Endothelial cell of umbilical vein (primary cell): ENCODE data around the gene ATXN1. TPM values are rescaled to one million over a fixed set of nuclear protein-coding genes. Genes with fewer than 3 reads are reported as not detected.

ENCODE experiments used
- BruUV-seq: library from RNA; stranded (reverse); fragments of 400-500 nt; replicated peaks from 2 replicates; lab custom pipeline; 2021; lab: Mats Ljungman, UMichigan
- CTCF ChIA-PET: fragments of 300-600, 350-600 bp; sonication (Branson Sonifier 250); formaldehyde crosslinking; loops from one replicate; lab custom pipeline; 2021; ENCODE audit warnings: antibody characterized with exemption, inconsistent platforms; lab: Charles Lee
- POLR2A ChIA-PET: fragments of 300-600, 350-600 bp; sonication (Branson Sonifier 250); formaldehyde crosslinking; loops from one replicate; lab custom pipeline; 2021; ENCODE audit warnings: antibody characterized with exemption, inconsistent platforms; lab: Charles Lee
- DNase-seq: peaks from one replicate; pipeline ENCODE4 v3.0.0-alpha.2; 2011; ENCODE audit warnings: low read depth, low spot score
- FAIRE-seq: peaks from 2 replicates; lab custom pipeline; 2011; peaks lifted over from hg19 to GRCh38; lab: Jason Lieb, UNC
- H2AFZ ChIP-seq: 2 replicates; pipeline ENCODE4 v1.6.0; 2012; ENCODE audit warnings: low read depth, low read length, control low read depth, inconsistent platforms
- H3K27ac ChIP-seq: 2 replicates; pipeline ENCODE4 v1.5.1; 2011; ENCODE audit warnings: low read depth, mild to moderate bottlenecking, control low read depth, low read length, moderate library complexity; ENCODE audit not compliant: insufficient read depth
- H3K27me3 ChIP-seq, 2 experiments: 2 replicates each; pipeline versions ENCODE4 v1.6.0 to v1.6.1; 2011; ENCODE audit warnings: low read length in 2 of 2, mixed read lengths in 1 of 2; ENCODE audit not compliant: control insufficient read depth in 2 of 2, insufficient read depth in 2 of 2
- H3K36me3 ChIP-seq, 2 experiments: 2 replicates in 1 of 2; 3 replicates in 1 of 2; pipeline ENCODE4 v1.5.1; 2011; ENCODE audit warnings: low read length in 2 of 2, mild to moderate bottlenecking in 1 of 2, moderate library complexity in 1 of 2; ENCODE audit not compliant: control insufficient read depth in 2 of 2, insufficient read depth in 2 of 2; ENCODE audit errors: extremely low read depth in 1 of 2
- H3K4me1 ChIP-seq: 3 replicates; pipeline ENCODE4 v1.5.1; 2011; ENCODE audit warnings: mild to moderate bottlenecking, low read length; ENCODE audit not compliant: control insufficient read depth, insufficient read depth; ENCODE audit errors: extremely low read depth
- H3K4me2 ChIP-seq: 2 replicates; pipeline ENCODE4 v1.6.1; 2011; ENCODE audit warnings: low read length, control low read depth, mixed read lengths; ENCODE audit not compliant: insufficient read depth
- H3K4me3 ChIP-seq, 3 experiments: fragments of 200-600 bp in 1 of 3; sonication (generic), shearing (Covaris generic) in 1 of 3; replicated peaks in 1 of 3; 2 replicates each; pipeline ENCODE4 v1.5.1; 2011 to 2016; ENCODE audit warnings: control low read depth in 3 of 3, low read length in 3 of 3, mild to moderate bottlenecking in 2 of 3, inconsistent platforms in 1 of 3, low read depth in 1 of 3, moderate library complexity in 1 of 3; ENCODE audit not compliant: insufficient read depth in 1 of 3
- H3K79me2 ChIP-seq: 2 replicates; pipeline ENCODE4 v1.6.0; 2012; ENCODE audit warnings: low read length, inconsistent platforms; ENCODE audit not compliant: control insufficient read depth, insufficient read depth
- H3K9ac ChIP-seq: replicated peaks from 2 replicates; pipeline ENCODE3; 2011; ENCODE audit warnings: low read length, control low read depth; ENCODE audit not compliant: insufficient read depth; ENCODE audit errors: extremely low read depth
- H3K9me1 ChIP-seq: replicated peaks from 3 replicates; pipeline ENCODE4 v1.6.0; 2011; ENCODE audit warnings: mild to moderate bottlenecking, low read length; ENCODE audit not compliant: control insufficient read depth, insufficient read depth; ENCODE audit errors: extremely low read depth
- H3K9me3 ChIP-seq: replicated peaks from 2 replicates; pipeline ENCODE4 v1.5.1; 2012; ENCODE audit warnings: low read length, inconsistent platforms; ENCODE audit not compliant: control insufficient read depth, insufficient read depth
- H4K20me1 ChIP-seq: replicated peaks from 2 replicates; pipeline ENCODE3; 2011; ENCODE audit warnings: mild to moderate bottlenecking, low read length; ENCODE audit not compliant: control insufficient read depth, insufficient read depth; ENCODE audit errors: extremely low read depth
- CTCF ChIP-seq, 2 donors: IDR thresholded peaks; 1 replicate in 1 of 2; 2 replicates in 1 of 2; pipeline ENCODE4 v1.5.1; 2011; ENCODE audit warnings: low read length in 2 of 2, mild to moderate bottlenecking in 2 of 2, moderate library complexity in 2 of 2, control low read depth in 1 of 2, inconsistent platforms in 1 of 2, low read depth in 1 of 2; ENCODE audit not compliant: insufficient read depth in 1 of 2; ENCODE audit errors: extremely low read depth in 1 of 2
- FOS ChIP-seq: IDR thresholded peaks from 2 replicates; pipeline ENCODE4 v1.6.1; 2011; ENCODE audit warnings: mild to moderate bottlenecking, low read length, moderate library complexity, borderline replicate concordance; ENCODE audit not compliant: insufficient read depth
- GATA2 ChIP-seq: IDR thresholded peaks from 2 replicates; pipeline ENCODE4 v1.7.0; 2011; ENCODE audit warnings: low read depth, mild to moderate bottlenecking, moderate library complexity, mixed read lengths, low read length; ENCODE audit not compliant: insufficient read length, insufficient read depth
- JUN ChIP-seq: IDR thresholded peaks from 2 replicates; pipeline ENCODE4 v1.6.1; 2011; ENCODE audit warnings: borderline replicate concordance, low read depth; ENCODE audit not compliant: insufficient read length, insufficient read depth
- POLR2A ChIP-seq: IDR thresholded peaks from 2 replicates; pipeline ENCODE4 v1.6.1; 2012; ENCODE audit warnings: low read depth, mild to moderate bottlenecking, control low read depth, low read length
- dilution Hi-C: fragments of 300-500 bp; cut with MboI; formaldehyde crosslinking; loops from one replicate; pipeline ENCODE4 v1.15.0; 2019; ENCODE audit warnings: low sequenced_read_pairs; ENCODE audit not compliant: extremely low pct_ligation_motif_present
- intact Hi-C: fragments of 100-400 bp; cut with micrococcal nuclease; formaldehyde crosslinking; loops from one replicate; pipeline ENCODE4 v1.10.0; 2022
- polyA plus RNA-seq, 4 experiments: library from polyadenylated mRNA; depleted of rRNA in 3 of 4; stranded (reverse) in 3 of 4; unstranded in 1 of 4; fragments of >200 nt; gene quantifications; 2 replicates each; pipeline versions ENCODE4 v1.2.1 to v1.2.3, GENCODE V29; 2011 to 2012; ENCODE audit warnings: missing spikeins in 1 of 4
- total RNA-seq: library from RNA; stranded (reverse); gene quantifications from 2 replicates; pipeline ENCODE4 v1.2.3, GENCODE V29; 2021

Gene ATXN1
- total and polyA plus RNA-seq, 2 donors (not counting 3 experiments of a cell fraction or from before 2014, with no cell fraction given): 16.4 to 33.0 TPM

GRCh38 chr6:16512544-16513290, 248.5 kb downstream of the ATXN1 start:
- Histone ChIP-seq H3K9me3 (no peaks in the 10 kb centered on the region), H3K9ac (no peak overlapping the region), H3K79me2 (no peaks in the 10 kb centered on the region), H3K4me3 (no peak overlapping the region), H3K9me1 (no peaks in the 10 kb centered on the region), H3K4me2 (no peak overlapping the region), H3K27ac (no peak overlapping the region), H4K20me1 (no peaks in the 10 kb centered on the region), H3K36me3 (no peaks in the 10 kb centered on the region), H2AFZ (no peak overlapping the region), H3K27me3 (no peaks in the 10 kb centered on the region), H3K4me1 (peaks cover 6% of the 10 kb centered on the region)
- FAIRE-seq (no peak), DNase-seq (no peak)
- no TSS peak for BruUV-seq
- ChIA-PET POLR2A (interaction anchor here (1.3 kb wide), 1 partner anchor 249 kb away, joined by 6 read pairs; the partner anchor contains the start of gene ATXN1), CTCF (interaction anchor here (1.0 to 10.1 kb wide), 15 partner anchors 13 to 574 kb away, joined by 3 to 234 read pairs (median 7); partner anchors contain the start of gene ATXN1)
- TF ChIP-seq GATA2 (no peak), POLR2A (no peak), FOS (no peak), JUN (no peak), CTCF (IDR thresholded peaks at IDR 0.05; ENCODE audit: extremely low read depth in 1 of 2, insufficient read depth in 1 of 2, low read depth in 1 of 2, low read length in 2 of 2) (no peak)
- intact Hi-C loops: loop anchor here (5.0 kb wide), 3 partner anchors 155 to 455 kb away; no protein-coding TSS in a partner anchor
- dilution Hi-C loops: no loop called here
